Spleen (tissue), 7 donors: ENCODE data around the gene ME2.

ENCODE experiments used
- CTCF ChIP-seq, 11 experiments: fragments of 200-600 bp in 7 of 11; fragments of 450-650 bp in 4 of 11; sonication (generic) in 4 of 11; IDR thresholded peaks in 8 of 11; conservative IDR thresholded peaks in 3 of 11; 1 replicate in 7 of 11; 2 replicates in 4 of 11; pipeline versions ENCODE4 v1.4.0 to v1.8.0; 2016 to 2021; ENCODE audit warnings: antibody characterized with exemption in 11 of 11, inconsistent platforms in 4 of 11, mild to moderate bottlenecking in 1 of 11
- POLR2A ChIP-seq, 3 donors: fragments of 450-650 bp; IDR thresholded peaks; one replicate each; pipeline ENCODE4 v1.5.1; 2017; ENCODE audit warnings: antibody characterized with exemption in 3 of 3, mild to moderate bottlenecking in 1 of 3
- POLR2AphosphoS5 ChIP-seq, 3 donors: sonication (generic); formaldehyde crosslinking; IDR thresholded peaks; one replicate each; pipeline ENCODE4 v1.5.1; 2017; ENCODE audit warnings: antibody characterized with exemption in 3 of 3
- donor health status: DM: no; HTN: no; CAD: no; lungs with moderate emphysema.
- donor health status: DM: no; HTN: no; CAD: no.
- donor health status: DM: no; HTN: no; CAD: no.

GRCh38 chr18:50855976-50856757, 22.8 kb upstream of the ME2 start:
- TF ChIP-seq CTCF (IDR thresholded peaks at IDR 0.05 in 8 of 11, conservative IDR thresholded peaks at IDR 0.05 in 3 of 11) (no peak), POLR2A (IDR thresholded peaks at IDR 0.05) (no peak), POLR2AphosphoS5 (IDR thresholded peaks at IDR 0.05) (no peak)
